ENCODE data around the gene FADD. TPM values are rescaled to one million over a fixed set of nuclear protein-coding genes. Genes with fewer than 3 reads are reported as not detected.
A peak's percentile ranks its signal among the peaks of the same experiment; 100 is the strongest.

Gene FADD
- total RNA-seq, 1 donor = 31.2 TPM

DNA sequence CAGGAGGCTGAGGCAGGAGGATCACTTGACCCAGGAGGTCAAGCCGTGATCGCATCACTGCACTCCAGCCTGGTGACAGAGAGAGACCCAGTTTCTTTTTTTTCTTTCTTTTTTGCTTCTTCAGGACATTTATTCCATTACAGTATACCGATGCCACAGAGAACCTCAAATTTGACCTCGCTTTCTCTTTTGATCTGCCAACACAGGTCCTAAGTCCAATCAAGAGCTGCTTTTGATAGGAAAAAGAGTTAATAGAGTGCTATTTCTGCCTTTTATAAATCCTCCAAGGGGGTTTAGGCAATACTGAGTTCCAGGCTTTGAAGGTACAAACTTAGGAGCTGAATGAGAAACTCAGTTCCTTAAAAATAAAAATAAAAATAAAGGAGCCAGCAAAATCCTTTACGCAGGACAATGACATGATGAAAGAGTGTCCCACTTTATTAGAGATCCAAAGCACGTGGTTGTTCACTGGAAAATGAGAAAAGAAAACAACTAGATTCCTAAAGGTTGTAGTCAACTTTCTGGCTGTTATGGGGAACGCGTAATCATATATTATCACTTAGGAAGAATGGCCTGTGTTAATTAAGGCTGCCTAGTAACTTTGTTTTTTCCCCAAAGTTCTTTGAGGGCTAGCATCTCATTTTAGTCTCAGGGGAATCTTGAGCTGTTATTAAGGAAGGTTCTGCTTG, 27.2 kb downstream of the FADD start:
- no peak for DNase-seq (ENCODE audit: low read depth in 2 of 3, low spot score in 2 of 3)

DNA sequence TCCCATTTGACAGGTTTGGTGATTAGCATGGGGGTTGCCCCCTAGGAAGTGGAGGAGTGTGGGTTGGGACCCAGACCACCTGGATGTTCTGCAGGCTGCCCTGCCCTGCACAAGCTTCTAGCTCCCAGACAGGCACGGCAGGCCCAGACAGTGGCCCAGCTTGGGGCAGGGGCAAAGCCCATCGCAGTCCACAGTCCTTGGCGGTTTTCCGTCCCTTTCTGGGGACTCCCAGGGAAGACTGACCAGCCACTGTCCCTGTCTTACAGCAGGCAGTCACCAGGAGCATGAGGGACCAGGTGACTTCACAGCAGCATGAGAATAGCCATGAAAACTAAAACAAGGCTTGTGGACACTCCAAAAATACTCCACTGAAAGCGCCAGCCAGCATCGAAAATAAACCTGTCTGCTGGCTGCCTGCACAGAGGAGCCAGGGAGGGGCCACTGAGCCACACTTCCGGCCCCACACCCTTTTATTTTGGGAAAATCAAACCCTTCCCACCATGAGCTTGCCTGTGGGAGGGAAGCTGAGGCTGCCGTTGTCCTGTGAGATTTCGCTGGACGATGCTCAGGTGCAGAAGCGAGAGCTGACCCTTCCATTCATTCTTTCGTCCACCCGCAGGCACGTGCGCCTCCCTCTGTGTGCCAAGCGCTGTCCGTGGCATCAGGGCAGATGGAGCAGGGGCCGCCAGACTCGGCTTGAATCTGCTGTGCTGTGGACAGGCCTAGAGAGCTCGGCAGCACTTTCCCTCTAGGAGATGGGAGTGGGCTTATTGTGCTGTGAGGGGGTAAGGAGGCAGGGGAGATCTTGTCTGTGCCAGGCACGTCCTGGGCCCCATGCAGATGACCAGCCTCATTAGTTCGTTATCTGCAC, 28.0 kb downstream of the FADD start:
- DNase-seq (ENCODE audit: low read depth in 2 of 3, low spot score in 2 of 3) = no peak

DNA sequence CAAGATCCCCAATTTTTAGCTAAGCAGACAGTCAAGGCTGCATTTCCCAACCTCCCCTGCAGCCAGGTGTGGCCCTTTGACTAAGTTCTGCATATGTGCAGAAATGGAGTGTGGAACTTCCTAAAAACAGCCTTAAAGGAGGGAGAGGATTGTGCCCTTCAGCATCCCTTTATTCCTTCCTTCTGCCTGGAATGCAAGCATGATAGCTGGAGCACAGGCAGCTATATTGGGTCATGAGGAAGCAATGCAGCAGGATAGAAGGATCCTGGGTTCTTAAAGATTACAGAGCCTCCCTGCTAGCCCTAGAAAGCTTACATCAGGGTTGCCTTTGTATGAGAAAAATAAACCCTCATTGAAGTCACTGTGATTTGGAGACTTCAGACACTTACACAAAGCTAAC, 29.9 kb downstream of the FADD start:
- DNase-seq (ENCODE audit: low read depth in 2 of 3, low spot score in 2 of 3) = no peak

DNA sequence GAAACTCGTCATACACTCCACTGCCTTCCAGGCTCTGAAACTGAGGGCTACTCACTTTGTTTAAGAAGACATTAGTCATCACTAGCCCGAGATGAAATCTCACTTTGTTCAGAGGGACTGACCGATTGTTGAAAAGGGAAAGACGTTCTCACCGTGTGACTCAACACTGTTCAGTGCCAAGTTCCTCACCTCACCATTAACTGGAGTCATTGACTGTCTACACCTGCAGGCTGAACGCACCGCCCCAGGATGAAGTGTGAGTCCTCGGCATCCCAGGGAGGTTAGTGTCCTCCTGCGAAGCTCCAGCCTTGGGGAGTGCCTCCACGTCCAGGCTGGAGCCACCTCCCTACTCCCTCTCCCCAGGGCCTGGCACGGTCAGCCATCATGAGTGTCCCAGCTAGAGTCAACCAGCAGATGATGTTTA, 30.4 kb downstream of the FADD start:
- DNase-seq (ENCODE audit: low read depth in 2 of 3, low spot score in 2 of 3) = no peak

DNA sequence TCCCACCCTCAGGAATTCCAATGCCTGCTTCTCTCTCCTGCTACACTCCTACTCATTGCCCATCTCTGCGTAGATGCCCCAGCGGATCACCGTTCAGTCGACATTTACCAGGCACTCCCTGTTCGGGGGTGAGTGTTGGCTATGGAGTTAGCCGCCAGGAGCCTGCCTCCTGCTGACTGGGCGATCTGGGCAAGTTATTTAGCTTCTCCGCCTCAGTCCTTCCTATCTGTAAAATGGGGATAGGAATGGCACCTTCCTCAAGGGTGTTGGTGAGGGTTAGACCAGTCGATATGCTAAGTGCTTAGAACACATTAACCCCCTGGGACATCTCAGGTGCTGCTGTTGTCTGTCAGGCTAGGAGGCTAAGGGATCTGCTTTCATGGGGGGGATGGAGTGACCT, 30.9 kb downstream of the FADD start:
- no peak for DNase-seq (ENCODE audit: low read depth in 2 of 3, low spot score in 2 of 3)

DNA sequence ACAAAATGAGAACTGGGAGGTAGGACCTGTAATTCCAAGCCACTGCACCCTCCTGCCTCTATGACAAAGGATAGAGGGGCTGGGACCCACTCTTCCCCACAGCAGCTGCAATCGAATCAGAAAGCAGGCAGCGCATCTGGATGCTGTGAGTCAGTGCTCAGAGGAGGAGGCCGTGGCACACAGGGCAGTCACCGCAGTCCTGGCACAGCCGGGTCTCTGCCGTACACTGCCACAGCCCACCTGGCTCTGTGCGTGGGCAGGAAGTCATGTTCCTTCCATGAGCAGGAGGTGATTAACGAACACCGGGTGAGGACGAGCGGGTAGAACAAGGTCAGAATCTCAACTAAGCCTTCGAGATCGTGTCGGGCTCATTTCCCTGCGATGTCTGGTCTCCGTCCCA, 37.2 kb downstream of the FADD start:
- DNase-seq (ENCODE audit: low read depth in 2 of 3, low spot score in 2 of 3) = no peak

DNA sequence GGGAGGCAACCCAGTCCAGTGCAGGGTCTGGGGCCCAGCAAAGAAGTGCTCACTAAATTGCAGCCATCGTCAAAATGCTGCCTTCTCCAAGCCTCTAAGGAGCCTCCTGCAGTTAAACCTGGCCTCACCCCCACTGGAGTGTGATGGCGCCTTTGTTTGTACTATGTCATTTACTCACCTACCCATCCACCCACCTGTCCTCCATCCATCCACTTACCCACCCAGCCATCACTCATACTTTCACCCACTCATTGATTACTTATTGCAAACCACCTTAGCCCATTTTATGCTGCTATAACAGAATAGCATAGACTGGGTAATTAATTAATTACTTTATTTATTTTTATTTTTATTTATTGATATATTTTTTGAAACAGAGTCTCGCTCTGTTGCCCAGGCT, 38.6 kb downstream of the FADD start:
- no peak for DNase-seq (ENCODE audit: low read depth in 2 of 3, low spot score in 2 of 3)

DNA sequence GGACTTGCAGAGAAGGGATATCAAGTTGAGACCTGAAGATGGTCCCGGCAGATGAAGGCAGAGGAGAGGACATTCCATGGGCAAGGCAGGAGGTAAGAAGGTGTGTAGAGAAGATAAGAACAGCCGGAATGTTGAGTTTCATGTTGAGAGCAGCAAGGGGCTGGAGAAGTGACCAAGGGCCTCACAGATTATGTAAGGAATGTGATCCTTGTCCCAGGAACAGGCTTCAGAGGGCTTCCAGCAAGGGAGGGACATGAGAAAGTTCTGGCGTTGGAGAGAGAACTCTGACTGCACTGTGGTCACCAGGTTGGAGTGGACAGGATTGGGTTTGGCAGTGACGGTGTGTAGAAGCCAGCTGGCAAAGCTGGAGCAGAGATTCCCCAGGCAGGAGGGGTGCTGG, 39.8 kb downstream of the FADD start:
- no peak for DNase-seq (ENCODE audit: low read depth in 2 of 3, low spot score in 2 of 3)

DNA sequence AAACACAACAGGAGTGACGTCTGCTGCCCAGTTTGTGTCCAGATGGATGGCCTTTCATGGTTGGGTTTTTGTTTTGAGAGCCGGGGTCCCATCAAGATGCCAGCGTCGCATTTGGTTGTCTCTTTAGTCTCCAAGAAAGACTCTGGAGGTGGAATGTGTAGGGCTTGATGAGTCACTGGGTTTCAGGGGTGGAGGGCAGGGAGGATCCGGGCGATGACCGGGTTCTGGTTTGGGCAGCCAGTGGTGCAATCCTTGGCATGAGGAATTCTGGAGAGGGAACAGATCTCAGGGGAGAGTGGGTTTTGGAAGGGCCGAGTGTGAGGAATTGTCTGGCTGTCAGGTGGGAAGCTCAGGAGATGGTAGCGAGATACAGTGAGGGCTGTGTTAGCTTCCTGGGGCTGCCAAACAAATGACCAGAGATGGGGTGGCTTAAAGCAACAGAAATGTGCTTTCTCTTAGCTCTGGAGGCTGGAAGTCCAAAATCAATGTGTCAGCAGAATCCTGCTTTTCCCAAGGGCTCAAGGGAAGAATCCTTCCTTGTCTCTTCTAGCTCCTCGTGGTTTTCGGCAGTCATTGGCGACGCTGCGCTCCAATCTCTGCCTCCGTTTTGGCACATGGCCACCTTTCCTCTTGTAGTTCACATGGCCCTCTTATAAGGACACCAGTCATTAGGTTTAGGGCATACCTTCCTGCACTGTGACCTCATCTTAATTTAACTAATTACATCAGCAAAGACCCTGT, 41.0 kb downstream of the FADD start:
- DNase-seq (ENCODE audit: low read depth in 2 of 3, low spot score in 2 of 3) = no peak

DNA sequence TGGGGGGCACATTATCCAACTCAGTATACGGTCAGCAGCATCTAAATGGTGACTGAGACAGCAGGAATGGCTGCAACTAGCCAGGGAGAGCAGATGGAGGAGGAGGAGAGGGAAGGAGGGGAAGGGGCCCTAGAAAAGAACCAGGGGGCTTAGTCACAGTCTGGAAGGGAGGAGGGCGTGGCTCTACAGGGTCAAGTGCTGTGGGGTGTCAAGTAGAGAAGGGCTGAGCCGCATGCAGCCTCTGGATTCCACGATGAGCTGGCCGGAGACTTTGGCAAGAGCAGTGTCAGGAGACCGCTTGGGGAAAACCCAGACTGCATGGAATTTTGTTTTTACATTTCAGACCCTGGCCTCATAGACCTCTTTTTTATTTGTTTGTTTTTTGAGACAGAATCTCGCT, 41.6 kb downstream of the FADD start:
- DNase-seq (ENCODE audit: low read depth in 2 of 3, low spot score in 2 of 3) = no peak

DNA sequence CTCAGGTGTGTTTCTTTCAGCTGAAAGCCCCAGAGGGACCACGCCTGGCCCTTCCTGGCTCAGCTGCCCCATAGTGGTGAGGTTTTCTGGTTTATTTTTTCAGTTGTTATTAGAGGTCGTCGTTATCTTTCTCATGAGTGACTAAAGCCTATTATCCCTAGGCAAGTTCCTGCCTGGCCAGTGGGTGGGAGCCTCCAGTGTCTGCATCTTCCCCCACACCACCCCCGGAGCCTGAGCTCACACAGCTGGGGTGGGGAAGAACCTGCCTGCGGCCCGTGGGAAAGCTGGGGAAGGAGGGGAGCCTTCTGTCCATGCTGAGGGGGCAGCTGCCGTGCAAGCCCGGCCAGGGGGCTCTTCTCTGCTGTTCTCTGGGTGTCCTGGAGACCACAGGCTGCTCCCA, 43.1 kb downstream of the FADD start:
- DNase-seq (ENCODE audit: low read depth in 2 of 3, low spot score in 2 of 3) = no peak

DNA sequence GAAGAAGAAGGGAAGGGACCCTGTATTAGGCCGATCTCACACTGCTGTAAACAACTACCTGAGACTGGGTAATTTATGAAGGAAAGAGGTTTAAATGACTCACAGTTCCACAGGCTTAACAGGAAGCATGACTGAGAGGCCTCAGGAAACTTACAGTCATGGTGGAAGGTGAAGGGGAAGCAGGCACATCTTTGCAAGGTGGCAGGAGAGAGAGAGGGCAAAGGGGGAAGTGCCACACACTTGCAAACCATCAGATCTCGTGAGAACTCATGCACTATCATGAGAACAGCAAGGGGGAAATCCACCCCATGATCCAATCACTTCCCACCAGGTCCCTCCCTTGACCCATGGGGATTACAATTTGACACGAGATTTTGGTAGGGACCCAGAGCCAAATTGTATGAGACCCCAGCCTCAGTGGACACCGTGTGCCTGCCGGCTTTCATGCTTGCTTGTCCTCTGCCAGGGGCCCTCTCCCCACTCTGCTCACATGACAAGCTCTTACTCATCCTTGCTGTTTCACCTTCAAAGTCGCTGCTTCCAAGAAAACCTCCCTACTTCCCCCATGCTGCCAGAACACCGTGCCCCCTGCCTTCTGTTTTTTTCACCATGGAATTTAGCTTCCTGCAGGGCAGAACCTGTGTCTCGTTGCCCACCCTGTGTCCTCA, 44.1 kb downstream of the FADD start:
- peak in 1 of 3 donors; percentile 19 for DNase-seq (ENCODE audit: low read depth in 2 of 3, low spot score in 2 of 3)

DNA sequence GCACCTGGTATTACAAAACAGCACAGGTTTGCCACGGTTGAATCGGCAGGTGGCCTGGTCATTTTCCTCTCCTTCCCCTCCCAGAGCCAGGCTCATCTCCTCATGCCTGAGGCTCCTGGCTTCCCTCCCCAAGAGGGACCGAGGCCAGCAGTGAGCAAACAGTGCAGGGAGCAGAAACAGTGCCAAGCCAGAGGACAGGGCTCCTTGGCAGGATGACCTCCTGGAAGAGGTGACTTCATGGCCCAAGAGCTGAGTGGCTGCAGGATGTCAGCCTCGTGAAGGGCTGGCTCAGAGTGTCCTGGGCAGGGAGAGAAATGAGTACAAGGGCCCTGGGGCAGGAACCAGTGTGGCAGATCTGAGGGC, 44.6 kb downstream of the FADD start:
- DNase-seq (ENCODE audit: low read depth in 2 of 3, low spot score in 2 of 3) = no peak

DNA sequence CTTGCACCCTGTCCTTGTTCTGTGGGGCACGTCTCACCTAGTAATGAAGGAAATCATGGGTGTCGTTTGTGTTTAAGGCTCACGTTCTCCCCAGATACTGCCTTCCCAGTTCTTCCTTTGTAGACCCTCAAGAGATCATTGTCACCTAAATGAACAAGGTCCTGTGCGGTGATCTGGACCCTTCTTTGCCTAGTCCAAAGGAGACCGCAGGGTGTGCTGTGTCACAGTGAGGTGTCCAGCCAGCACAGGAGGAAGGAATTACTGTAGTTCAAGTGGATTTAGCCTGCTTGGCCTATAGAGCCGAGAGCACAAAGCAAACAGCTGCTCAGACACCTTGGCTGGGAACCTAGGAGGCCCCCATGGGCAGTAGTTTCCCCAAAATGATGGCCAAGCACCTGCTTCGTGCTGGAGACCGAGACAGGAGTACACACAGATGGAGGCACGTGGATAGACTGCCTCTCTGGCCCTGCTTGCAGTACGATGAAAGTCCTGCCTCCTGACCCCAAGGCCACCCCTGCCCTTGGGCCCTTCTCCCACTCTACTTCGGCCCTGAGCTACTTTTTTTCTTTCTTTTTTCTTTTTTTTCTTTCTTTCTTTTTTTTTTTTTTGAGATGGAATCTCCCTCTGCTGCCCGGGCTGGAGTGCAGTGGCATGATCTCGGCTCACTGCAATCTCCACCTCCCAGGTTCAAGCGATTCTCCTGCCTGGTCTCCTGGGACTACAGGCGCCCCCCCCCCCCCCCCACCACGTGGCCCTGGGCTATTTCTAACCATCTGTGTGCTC, 48.0 kb downstream of the FADD start:
- no peak for DNase-seq (ENCODE audit: low read depth in 2 of 3, low spot score in 2 of 3)

DNA sequence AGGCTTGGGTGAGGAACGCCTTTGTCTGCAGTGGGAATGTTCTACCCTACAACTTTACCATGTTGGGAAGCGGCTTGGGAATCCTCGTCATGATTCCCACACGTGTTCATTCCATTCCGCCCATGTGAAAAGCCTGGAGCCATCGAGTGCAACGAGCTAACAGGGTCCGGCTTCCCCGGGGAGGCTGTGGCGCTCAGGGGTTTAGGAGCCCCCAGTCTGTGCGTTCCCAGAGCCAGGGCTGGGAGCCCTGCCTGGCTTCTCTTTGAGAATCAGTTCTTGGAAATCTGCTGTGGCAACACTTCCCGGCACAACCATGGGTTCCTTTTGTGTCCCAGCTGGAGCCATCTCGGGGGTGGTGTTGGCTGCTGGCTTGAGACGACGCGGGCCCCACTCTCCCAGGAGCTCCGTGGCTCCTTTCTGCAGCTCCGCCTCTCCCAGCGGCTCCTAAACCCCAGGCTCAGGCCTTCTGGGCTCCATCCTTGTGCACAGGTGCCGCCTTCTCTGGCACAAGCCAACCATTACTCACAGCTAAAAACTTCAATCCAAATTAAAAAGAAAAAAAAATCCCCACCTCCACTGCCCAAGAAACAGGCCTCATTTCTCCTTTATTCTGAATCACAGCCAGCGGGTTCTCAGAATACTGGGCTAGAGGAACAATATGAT, 48.7 kb downstream of the FADD start:
- DNase-seq (ENCODE audit: low read depth in 2 of 3, low spot score in 2 of 3) = no peak

DNA sequence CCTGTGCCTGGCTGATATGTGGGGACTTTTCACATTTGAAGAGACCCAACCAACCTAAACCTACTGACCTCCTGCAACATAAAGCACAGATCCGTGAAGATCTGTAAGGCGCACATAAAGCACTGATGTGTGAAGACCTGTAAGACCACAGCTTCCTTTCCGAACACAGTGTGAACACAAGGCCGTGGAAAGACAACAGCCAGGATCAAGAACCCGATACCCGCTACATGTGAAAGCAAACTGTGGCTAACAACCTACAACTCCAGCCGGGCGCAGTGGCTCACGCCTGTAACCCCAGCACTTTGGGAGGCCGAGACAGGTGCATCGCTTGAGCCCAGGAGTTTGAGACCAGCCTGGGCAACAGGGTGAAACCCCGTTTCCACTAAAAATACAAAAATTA, 49.7 kb downstream of the FADD start:
- DNase-seq (ENCODE audit: low read depth in 2 of 3, low spot score in 2 of 3) = no peak

DNA sequence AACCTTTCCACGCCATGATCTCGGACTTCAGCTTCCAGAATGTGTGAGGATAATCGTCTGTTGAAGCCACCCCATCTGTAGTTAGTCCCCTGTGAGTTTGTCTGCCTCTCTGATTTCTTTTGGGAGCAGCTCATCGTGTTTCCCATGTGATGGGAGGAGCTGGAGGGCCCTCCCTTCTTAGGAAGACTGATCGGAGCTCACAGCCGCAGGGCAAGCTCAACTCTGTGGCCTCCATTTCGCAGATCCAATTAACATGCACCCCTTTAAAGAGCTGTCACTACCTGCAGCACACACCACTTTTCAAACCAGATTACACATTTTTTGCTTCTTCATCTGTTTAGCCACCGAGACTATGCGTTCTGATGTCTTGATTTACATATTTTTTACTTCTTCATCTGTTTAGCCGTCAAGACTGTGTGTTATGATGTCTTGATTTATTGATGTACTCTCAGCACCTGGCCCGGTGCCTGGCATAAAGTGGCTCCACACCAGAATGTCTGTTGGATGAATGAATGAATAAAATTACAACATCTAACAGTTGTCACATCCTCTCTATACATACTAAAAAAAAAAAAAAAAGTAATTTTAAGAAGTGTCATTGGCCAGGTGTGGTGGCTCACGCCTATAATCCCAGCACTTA, 52.5 kb downstream of the FADD start:
- DNase-seq (ENCODE audit: low read depth in 2 of 3, low spot score in 2 of 3) = no peak
